Mucosa of descending colon (tissue), 3 donors: ENCODE results near the gene GNL2. TPM values are rescaled to one million over a fixed set of nuclear protein-coding genes. Genes with fewer than 3 reads are reported as not detected.

Source experiments
- ATAC-seq: fragments of 200-7000 bp; cut with Tn5 transposase; one replicate; pipeline ENCODE4 v1.9.1; 2020; ENCODE audit warnings: mild to moderate bottlenecking, moderate library complexity
- DNase-seq, 3 donors: peaks; one replicate each; pipeline ENCODE4 v3.0.0-alpha.2; 2020
- H3K36me3 ChIP-seq: fragments of 200-600 bp; one replicate; pipeline ENCODE4 v1.8.0; 2021; ENCODE audit warnings: low read depth, mild to moderate bottlenecking
- H3K4me1 ChIP-seq: fragments of 200-600 bp; one replicate; pipeline ENCODE4 v1.8.0; 2021; ENCODE audit warnings: low read depth, mild to moderate bottlenecking
- H3K4me3 ChIP-seq: fragments of 200-600 bp; one replicate; pipeline ENCODE4 v1.8.0; 2021; ENCODE audit warnings: mild to moderate bottlenecking
- H3K9me3 ChIP-seq: fragments of 200-600 bp; one replicate; pipeline ENCODE4 v1.8.0; 2021; ENCODE audit warnings: mild to moderate bottlenecking
- CTCF ChIP-seq: fragments of 200-600 bp; IDR thresholded peaks from one replicate; pipeline ENCODE4 v1.8.0; 2022; ENCODE audit warnings: antibody characterized with exemption, mild to moderate bottlenecking
- intact Hi-C, 2 donors: fragments of 100-400 bp; cut with DNase I in 1 of 2; cut with micrococcal nuclease in 1 of 2; formaldehyde crosslinking; loops; one replicate each; pipeline versions ENCODE4 v1.11.0 to v1.11.1; 2022; cut with DNase I, micrococcal nuclease
- total RNA-seq, 3 donors: library from RNA; stranded (reverse); fragmentation: NEBNext Ultra II Directional in 2 of 3; extraction: Animal tissue kit (Norgen Biotek cat#: 25700) in 2 of 3; gene quantifications; one replicate each; pipeline versions ENCODE4 v1.2.1 to v1.2.4, GENCODE V29; 2021 to 2023
- donor health status: DM: no; HTN: no; CAD: no; lungs with moderate emphysema.
- donor health status: DM: no; HTN: no; CAD: no.
- donor health status: DM: no; HTN: yes; CAD: no.

Gene GNL2
- total RNA-seq, 3 donors from 2014 or later = 31.2 to 38.4 (median 34.0) TPM

GRCh38 chr1:37629008-37629407, 33.3 kb upstream of the GNL2 start:
- Histone ChIP-seq H3K4me1 (no peaks in the 10 kb centered on the region), H3K4me3 (no peak overlapping the region), H3K9me3 (no peaks in the 10 kb centered on the region), H3K36me3 (no peaks in the 10 kb centered on the region)
- DNase-seq (no peak), ATAC-seq (no peak)
- no peak for TF ChIP-seq CTCF
- intact Hi-C loops = no loop called here

- TF ChIP-seq CTCF = no peak
- ATAC-seq = no peak
- DNase-seq = no peak
- Histone ChIP-seq H3K4me1 (no peaks in the 10 kb centered on the region), H3K36me3 (no peaks in the 10 kb centered on the region), H3K9me3 (no peaks in the 10 kb centered on the region), H3K4me3 (no peak overlapping the region)
- intact Hi-C loops = no loop called here
Measured at GRCh38 chr1:37628026-37628556, 32.4 kb upstream of the GNL2 start.

- no peak for DNase-seq
- intact Hi-C loops = no loop called here
Measured at GRCh38 chr1:37622131-37622530, 26.4 kb upstream of the GNL2 start.

GRCh38 chr1:37621326-37621870, 25.7 kb upstream of the GNL2 start:
- H3K36me3 ChIP-seq = no peaks in the 10 kb centered on the region
- no peak overlapping the region for H3K4me3 ChIP-seq
- ATAC-seq = no peak

More at GRCh38 chr1:37622131-37622530, 26.4 kb upstream of the GNL2 start:
- TF ChIP-seq CTCF = no peak
- Histone ChIP-seq H3K36me3 (no peaks in the 10 kb centered on the region), H3K4me3 (no peak overlapping the region), H3K4me1 (no peaks in the 10 kb centered on the region), H3K9me3 (no peaks in the 10 kb centered on the region)
- ATAC-seq = no peak

GRCh38 chr1:37620707-37621106, 25.0 kb upstream of the GNL2 start:
- intact Hi-C loops = no loop called here
- H3K4me3 ChIP-seq = no peak overlapping the region
- H3K36me3 ChIP-seq = no peaks in the 10 kb centered on the region
- no peaks in the 10 kb centered on the region for H3K9me3 ChIP-seq
- DNase-seq = no peak
- no peak for TF ChIP-seq CTCF
- H3K4me1 ChIP-seq = no peaks in the 10 kb centered on the region
- ATAC-seq = no peak

More at GRCh38 chr1:37621326-37621870, 25.7 kb upstream of the GNL2 start:
- DNase-seq = no peak
- Histone ChIP-seq H3K9me3 (no peaks in the 10 kb centered on the region), H3K4me1 (no peaks in the 10 kb centered on the region)
- intact Hi-C loops = no loop called here
- TF ChIP-seq CTCF = no peak

- H3K9me3 ChIP-seq = no peaks in the 10 kb centered on the region
- DNase-seq (no peak), ATAC-seq (no peak)
- no peaks in the 10 kb centered on the region for H3K4me1 ChIP-seq
- TF ChIP-seq CTCF = no peak
- H3K36me3 ChIP-seq = no peaks in the 10 kb centered on the region
- H3K4me3 ChIP-seq = no peak overlapping the region
- intact Hi-C loops = no loop called here
Measured at GRCh38 chr1:37616330-37616729, 20.6 kb upstream of the GNL2 start.
